Activated naive CD4-positive, alpha-beta T cell treated with anti-CD3 and anti-CD28 coated beads for 36 hours (primary cell): ENCODE data around the gene LMAN2L. TPM values are rescaled to one million over a fixed set of nuclear protein-coding genes. Genes with fewer than 3 reads are reported as not detected.
A peak's percentile ranks its signal among the peaks of the same experiment; 100 is the strongest.

ENCODE experiments used
- CTCF ChIA-PET: fragments of 350-600 bp; sonication (Branson Sonifier 250); formaldehyde crosslinking; loops from one replicate; lab custom pipeline; 2021; ENCODE audit warnings: antibody characterized with exemption; lab: Charles Lee
- DNase-seq: peaks from one replicate; pipeline ENCODE4 v3.0.0-alpha.2; 2020
- H3K27ac Mint-ChIP-seq: one replicate; pipeline ENCODE4 v1.8.0; 2021; ENCODE audit warnings: mild to moderate bottlenecking, mixed read lengths
- H3K27me3 Mint-ChIP-seq: one replicate; pipeline ENCODE4 v1.8.0; 2021; ENCODE audit warnings: low read depth, mixed read lengths
- H3K36me3 Mint-ChIP-seq: one replicate; pipeline ENCODE4 v1.8.0; 2021; ENCODE audit warnings: low read depth, mixed read lengths
- H3K4me1 Mint-ChIP-seq: one replicate; pipeline ENCODE4 v1.8.0; 2021; ENCODE audit warnings: low read depth, mixed read lengths
- H3K4me3 Mint-ChIP-seq: one replicate; pipeline ENCODE4 v1.8.0; 2021; ENCODE audit warnings: mild to moderate bottlenecking, moderate library complexity, mixed read lengths
- H3K9me3 Mint-ChIP-seq: one replicate; pipeline ENCODE4 v1.8.0; 2021; ENCODE audit warnings: mixed read lengths
- intact Hi-C: fragments of 100-400 bp; cut with micrococcal nuclease; formaldehyde crosslinking; loops from one replicate; pipeline ENCODE4 v1.15.1; 2023
- total RNA-seq, 2 experiments: library from RNA; stranded (reverse); gene quantifications; one replicate each; pipeline ENCODE4 v1.2.3, GENCODE V29; 2021

Gene LMAN2L
- total RNA-seq, 2 experiments from 2014 or later: 4.0 to 4.8 TPM

DNA sequence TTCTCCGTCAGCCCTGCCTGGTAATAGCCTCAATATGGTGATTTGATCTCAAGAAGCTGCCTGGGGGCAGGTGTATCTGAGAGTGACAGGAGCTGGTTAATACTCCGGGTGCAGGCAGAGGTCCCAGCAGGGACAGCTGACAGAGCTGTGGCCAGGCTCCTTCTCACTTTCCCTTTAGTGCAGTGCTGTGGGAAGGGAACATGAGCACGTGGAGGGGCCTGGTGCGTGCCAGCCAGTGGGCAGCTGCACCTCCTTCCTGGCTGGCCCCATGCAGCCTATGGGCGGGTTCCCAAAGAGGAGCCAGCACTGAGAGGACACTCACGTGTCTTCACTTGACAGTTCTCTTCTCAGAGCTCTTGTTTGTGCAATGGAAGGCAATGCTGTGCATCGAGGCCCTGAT, 29.9 kb upstream of the LMAN2L start:
- no peak for DNase-seq
- intact Hi-C loops: no loop called here
- Mint-ChIP-seq H3K4me1 (peaks cover 24% of the 10 kb centered on the region), H3K27ac (no peak overlapping the region), H3K27me3 (no peaks in the 10 kb centered on the region), H3K9me3 (no peaks in the 10 kb centered on the region), H3K36me3 (no peaks in the 10 kb centered on the region), H3K4me3 (no peak overlapping the region)
- CTCF ChIA-PET: no interaction called here

DNA sequence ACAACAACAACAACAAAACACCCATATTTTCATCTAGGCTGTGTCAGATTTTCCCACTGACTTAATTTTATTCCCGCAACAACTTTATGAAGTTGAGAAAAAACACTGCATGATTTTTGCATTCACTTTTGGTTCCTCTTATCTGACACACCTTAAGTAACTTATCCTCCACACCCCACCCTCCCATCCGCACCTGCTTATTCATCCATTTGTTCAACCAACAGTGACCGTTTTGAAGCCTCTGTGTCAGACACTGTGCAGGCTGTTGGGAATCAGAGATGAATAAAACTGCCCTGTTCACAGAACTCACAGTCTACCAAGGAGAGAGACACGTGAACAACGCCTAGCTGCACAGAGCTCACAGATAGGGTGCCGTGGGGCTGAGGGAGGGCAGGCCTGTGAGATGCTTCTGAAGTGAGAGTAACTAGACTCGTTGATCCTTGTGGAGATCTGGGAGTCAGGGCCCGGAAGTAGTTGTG, 28.3 kb upstream of the LMAN2L start:
- DNase-seq: no peak
- peaks cover 27% of the 10 kb centered on the region for H3K4me1 Mint-ChIP-seq
- H3K4me3 Mint-ChIP-seq: no peak overlapping the region
- H3K27me3 Mint-ChIP-seq: no peaks in the 10 kb centered on the region
- intact Hi-C loops: no loop called here
- no peaks in the 10 kb centered on the region for H3K9me3 Mint-ChIP-seq
- H3K27ac Mint-ChIP-seq: no peak overlapping the region
- no peaks in the 10 kb centered on the region for H3K36me3 Mint-ChIP-seq
- CTCF ChIA-PET: interaction anchor here (1.0 to 1.2 kb wide), 2 partner anchors 11 kb away, joined by 3 to 4 read pairs; no protein-coding TSS in a partner anchor

- no peak overlapping the region for H3K4me3 Mint-ChIP-seq
- no peak for DNase-seq
- H3K36me3 Mint-ChIP-seq: no peaks in the 10 kb centered on the region
- no peaks in the 10 kb centered on the region for H3K27me3 Mint-ChIP-seq
- CTCF ChIA-PET: interaction anchor here (0.5 to 1.2 kb wide), 2 partner anchors 9 to 12 kb away, joined by 4 read pairs; no protein-coding TSS in a partner anchor
- peaks cover 30% of the 10 kb centered on the region for H3K4me1 Mint-ChIP-seq
- intact Hi-C loops: no loop called here
- H3K27ac Mint-ChIP-seq: no peak overlapping the region
- no peaks in the 10 kb centered on the region for H3K9me3 Mint-ChIP-seq
These were observed 27.4 kb upstream of the LMAN2L start for GRCh38 chr2:96767135-96767871.

DNA sequence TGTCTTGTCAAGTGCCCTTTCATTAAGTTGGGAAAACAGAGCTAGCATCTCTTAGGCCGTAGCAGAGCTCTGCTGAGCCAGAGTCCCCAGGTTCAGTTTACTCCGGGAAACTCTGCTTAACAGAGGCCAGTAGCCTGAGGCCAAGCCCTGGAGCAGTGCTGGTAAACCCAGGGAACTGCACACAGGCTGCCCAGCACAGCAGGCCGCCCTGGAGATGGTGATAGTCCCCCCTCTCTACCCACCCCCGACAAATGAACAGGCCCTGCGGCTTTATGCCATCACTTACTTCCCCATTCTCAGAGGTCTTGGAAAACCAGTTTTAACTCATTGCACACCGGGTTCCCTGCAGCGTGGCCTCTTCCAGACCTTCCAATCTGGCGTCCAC, 24.4 kb upstream of the LMAN2L start:
- intact Hi-C loops: loop anchor here (5.0 kb wide), 10 partner anchors 52 to 617 kb away; partner anchors contain the start of genes ANKRD36, ANKRD39, CIAO1 and DUSP2
- no peak for DNase-seq
- Mint-ChIP-seq H3K27ac (no peak overlapping the region), H3K4me3 (peak overlapping the region; percentile 60), H3K36me3 (no peaks in the 10 kb centered on the region), H3K4me1 (peaks cover 50% of the 10 kb centered on the region), H3K27me3 (no peaks in the 10 kb centered on the region), H3K9me3 (no peaks in the 10 kb centered on the region)
- CTCF ChIA-PET: interaction anchor here (1.2 to 5.6 kb wide), 4 partner anchors 10 to 46 kb away, joined by 3 to 46 read pairs (median 10); no protein-coding TSS in a partner anchor

DNA sequence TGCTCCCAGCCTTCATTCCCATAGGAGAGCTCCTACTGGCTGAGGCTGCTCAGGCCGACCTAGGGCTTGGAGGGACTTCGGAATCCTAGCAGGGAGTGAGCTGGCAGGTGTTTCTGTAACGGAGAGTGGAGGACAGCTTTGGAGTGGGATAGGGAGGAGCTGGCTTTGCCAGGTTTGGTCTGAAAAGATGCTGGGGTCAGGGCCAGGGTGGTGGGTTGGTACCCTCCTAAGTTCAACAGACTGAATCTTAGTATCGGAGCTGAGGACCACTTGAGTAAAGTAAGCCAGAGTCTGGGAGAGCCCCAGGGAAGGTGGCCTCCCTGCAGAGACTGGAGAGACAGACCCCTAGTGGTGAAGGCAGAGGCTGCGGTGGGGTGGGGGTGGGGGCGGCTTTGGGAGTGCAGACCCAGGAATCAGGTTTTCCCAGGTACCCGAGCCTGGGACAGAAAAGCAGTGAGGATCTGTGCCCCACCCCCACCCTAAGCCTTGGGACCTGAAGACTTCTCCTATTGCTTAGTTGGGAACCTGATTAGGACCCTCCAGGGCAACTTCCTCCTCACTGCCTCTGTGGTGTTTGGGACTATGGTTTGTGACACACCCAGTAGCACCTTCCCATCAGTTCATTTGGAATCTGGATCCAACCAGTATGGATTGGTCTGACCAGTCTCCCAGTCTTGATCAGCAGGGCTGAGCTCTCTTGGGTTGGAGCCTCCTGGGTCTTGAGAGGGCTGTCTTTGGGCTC, 23.8 kb upstream of the LMAN2L start:
- no peaks in the 10 kb centered on the region for H3K27me3 Mint-ChIP-seq
- H3K27ac Mint-ChIP-seq: peak overlapping the region; percentile 28
- no peaks in the 10 kb centered on the region for H3K9me3 Mint-ChIP-seq
- peaks cover 54% of the 10 kb centered on the region for H3K4me1 Mint-ChIP-seq
- peak overlapping the region; percentile 79 for H3K4me3 Mint-ChIP-seq
- peak; percentile 35 for DNase-seq
- CTCF ChIA-PET: interaction anchor here (0.5 to 5.6 kb wide), 16 partner anchors 8 to 336 kb away, joined by 3 to 46 read pairs (median 4); partner anchors contain the start of genes CNNM3 and KANSL3
- intact Hi-C loops: loop anchor here (1.0 to 5.0 kb wide), 11 partner anchors 11 to 616 kb away; partner anchors contain the start of genes ANKRD36, ANKRD39, CIAO1 and DUSP2
- H3K36me3 Mint-ChIP-seq: no peaks in the 10 kb centered on the region

GRCh38 chr2:96762529-96763311, 22.9 kb upstream of the LMAN2L start:
- Mint-ChIP-seq H3K4me1 (peaks cover 54% of the 10 kb centered on the region), H3K9me3 (no peaks in the 10 kb centered on the region), H3K27ac (no peak overlapping the region), H3K36me3 (no peaks in the 10 kb centered on the region), H3K27me3 (no peaks in the 10 kb centered on the region), H3K4me3 (peak overlapping the region; percentile 79)
- CTCF ChIA-PET: interaction anchor here (0.6 to 5.6 kb wide), 20 partner anchors 9 to 335 kb away, joined by 3 to 46 read pairs (median 4); partner anchors contain the start of genes CNNM3, KANSL3 and LMAN2L
- intact Hi-C loops: loop anchor here (1.0 to 5.0 kb wide), 11 partner anchors 12 to 615 kb away; partner anchors contain the start of genes ANKRD36, ANKRD39, CIAO1 and DUSP2
- DNase-seq: peak; percentile 18

DNA sequence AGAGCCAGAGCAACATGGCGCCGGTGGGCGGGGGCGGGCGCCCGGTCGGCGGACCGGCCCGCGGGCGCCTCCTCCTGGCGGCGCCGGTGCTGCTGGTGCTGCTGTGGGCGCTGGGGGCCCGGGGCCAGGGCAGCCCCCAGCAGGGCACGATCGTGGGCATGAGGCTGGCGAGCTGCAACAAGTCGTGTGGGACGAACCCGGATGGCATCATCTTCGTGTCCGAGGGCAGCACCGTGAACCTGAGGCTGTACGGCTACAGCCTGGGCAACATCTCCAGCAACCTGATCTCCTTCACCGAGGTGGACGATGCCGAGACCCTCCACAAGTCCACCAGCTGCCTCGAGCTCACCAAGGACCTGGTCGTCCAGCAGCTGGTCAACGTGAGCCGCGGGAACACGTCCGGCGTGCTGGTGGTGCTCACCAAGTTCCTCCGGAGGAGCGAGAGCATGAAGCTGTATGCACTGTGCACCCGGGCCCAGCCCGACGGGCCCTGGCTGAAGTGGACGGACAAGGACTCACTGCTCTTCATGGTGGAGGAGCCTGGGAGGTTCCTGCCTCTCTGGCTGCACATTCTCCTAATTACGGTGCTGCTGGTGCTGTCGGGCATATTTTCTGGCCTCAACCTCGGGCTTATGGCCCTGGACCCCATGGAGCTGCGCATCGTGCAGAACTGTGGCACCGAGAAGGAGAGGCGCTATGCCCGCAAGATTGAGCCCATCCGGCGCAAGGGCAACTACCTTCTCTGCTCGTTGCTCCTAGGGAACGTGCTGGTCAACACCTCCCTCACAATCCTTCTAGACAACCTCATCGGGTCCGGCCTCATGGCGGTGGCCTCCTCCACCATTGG, 21.3 kb upstream of the LMAN2L start:
- intact Hi-C loops: loop anchor here (1.0 to 5.0 kb wide), 15 partner anchors 21 to 614 kb away; partner anchors contain the start of genes ANKRD36, ANKRD39, ARID5A and CIAO1
- H3K4me1 Mint-ChIP-seq: peaks cover 49% of the 10 kb centered on the region
- H3K27ac Mint-ChIP-seq: peak overlapping the region; percentile 63
- CTCF ChIA-PET: interaction anchor here (0.5 to 5.6 kb wide), 24 partner anchors 10 to 1247 kb away, joined by 3 to 46 read pairs (median 4); partner anchors contain the start of genes CNNM3 and LMAN2L
- no peaks in the 10 kb centered on the region for H3K36me3 Mint-ChIP-seq
- peak overlapping the region; percentile 79 for H3K4me3 Mint-ChIP-seq
- no peaks in the 10 kb centered on the region for H3K9me3 Mint-ChIP-seq
- no peaks in the 10 kb centered on the region for H3K27me3 Mint-ChIP-seq
- peak; percentile 29 for DNase-seq

GRCh38 chr2:96760036-96760985, 20.4 kb upstream of the LMAN2L start, which contains the start of gene CNNM4:
Gene CNNM4, plus strand, starts transcription at chr2:96760902. Its CDS starts 98 bp downstream, at chr2:96761000.
- no peaks in the 10 kb centered on the region for H3K36me3 Mint-ChIP-seq
- H3K9me3 Mint-ChIP-seq: no peaks in the 10 kb centered on the region
- CTCF ChIA-PET: interaction anchor here (0.5 to 5.6 kb wide), 18 partner anchors 11 to 1246 kb away, joined by 3 to 46 read pairs (median 4); partner anchors contain the start of gene CNNM3
- peak within 1 kb of the TSS; percentile 81 for H3K4me3 Mint-ChIP-seq
- peak within 1 kb of the TSS; percentile 70 for H3K27ac Mint-ChIP-seq
- H3K4me1 Mint-ChIP-seq: peaks cover 48% of the 10 kb centered on the region
- peak; percentile 94 for DNase-seq
- intact Hi-C loops: loop anchor here (1.0 to 5.0 kb wide), 15 partner anchors 20 to 613 kb away; partner anchors contain the start of genes ANKRD36, ANKRD39, ARID5A and CIAO1
- no peaks in the 10 kb centered on the region for H3K27me3 Mint-ChIP-seq

DNA sequence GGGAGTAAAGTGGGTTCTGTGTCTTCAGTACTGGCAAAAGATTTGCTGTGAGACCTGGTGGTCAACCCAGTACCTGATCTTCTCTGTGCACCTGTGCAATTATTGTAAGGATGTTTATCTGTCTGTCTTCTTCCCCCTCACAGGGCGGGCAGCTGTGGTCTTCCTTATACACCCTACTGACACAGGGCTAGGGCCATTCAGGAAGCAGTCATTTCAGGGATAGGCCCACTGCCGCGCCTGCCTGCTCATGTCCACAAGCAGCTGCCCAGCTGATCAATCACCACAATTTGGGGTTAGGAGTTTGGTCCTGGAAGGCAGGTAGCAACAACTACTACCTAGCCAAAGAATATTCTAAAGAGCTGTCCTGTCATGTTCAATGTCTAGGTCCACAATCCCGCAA, 19.7 kb upstream of the LMAN2L start:
- peak overlapping the region; percentile 70 for H3K27ac Mint-ChIP-seq
- no peaks in the 10 kb centered on the region for H3K36me3 Mint-ChIP-seq
- no peak for DNase-seq
- H3K4me1 Mint-ChIP-seq: peaks cover 46% of the 10 kb centered on the region
- intact Hi-C loops: no loop called here
- CTCF ChIA-PET: interaction anchor here (1.0 to 2.6 kb wide), 4 partner anchors 18 to 98 kb away, joined by 3 to 12 read pairs (median 6); partner anchors contain the start of genes ANKRD39 and LMAN2L
- peak overlapping the region; percentile 81 for H3K4me3 Mint-ChIP-seq
- H3K27me3 Mint-ChIP-seq: no peaks in the 10 kb centered on the region
- no peaks in the 10 kb centered on the region for H3K9me3 Mint-ChIP-seq

DNA sequence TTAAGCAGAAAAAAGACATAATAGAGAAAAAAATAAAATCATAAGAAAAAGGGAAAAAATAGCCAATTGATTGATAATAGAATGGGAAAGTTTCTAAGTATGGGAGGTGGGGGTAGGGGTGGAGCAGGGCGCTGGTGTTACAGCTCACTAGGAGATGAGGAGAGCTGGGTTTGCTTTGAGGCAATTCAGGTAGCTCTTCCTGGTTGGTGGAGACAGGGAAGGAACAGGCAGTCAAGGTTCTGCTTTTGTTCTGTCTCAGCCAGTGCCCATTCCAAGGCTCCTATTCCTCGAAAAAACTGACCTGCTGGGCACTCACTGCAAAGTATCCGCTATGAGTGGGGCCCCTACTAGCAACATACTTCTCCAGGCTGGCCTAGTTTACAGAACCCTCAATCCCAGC, 19.1 kb upstream of the LMAN2L start:
- intact Hi-C loops: no loop called here
- H3K27ac Mint-ChIP-seq: no peak overlapping the region
- no peak overlapping the region for H3K4me3 Mint-ChIP-seq
- no peak for DNase-seq
- no peaks in the 10 kb centered on the region for H3K27me3 Mint-ChIP-seq
- H3K36me3 Mint-ChIP-seq: no peaks in the 10 kb centered on the region
- peaks cover 40% of the 10 kb centered on the region for H3K4me1 Mint-ChIP-seq
- H3K9me3 Mint-ChIP-seq: no peaks in the 10 kb centered on the region
- CTCF ChIA-PET: interaction anchor here (1.3 to 2.6 kb wide), 3 partner anchors 17 to 99 kb away, joined by 4 to 12 read pairs (median 7); partner anchors contain the start of genes ANKRD39 and LMAN2L
